GM19372 (cell line): ENCODE data around the gene ACTN2.

Experiments used
- ATAC-seq: cut with Tn5 transposase; IDR thresholded peaks from one replicate; pipeline ENCODE4 v1.9.1; 2021; ENCODE audit warnings: mild to moderate bottlenecking, low read depth, moderate library complexity; ENCODE audit not compliant: unreplicated experiment

Gene ACTN2

DNA sequence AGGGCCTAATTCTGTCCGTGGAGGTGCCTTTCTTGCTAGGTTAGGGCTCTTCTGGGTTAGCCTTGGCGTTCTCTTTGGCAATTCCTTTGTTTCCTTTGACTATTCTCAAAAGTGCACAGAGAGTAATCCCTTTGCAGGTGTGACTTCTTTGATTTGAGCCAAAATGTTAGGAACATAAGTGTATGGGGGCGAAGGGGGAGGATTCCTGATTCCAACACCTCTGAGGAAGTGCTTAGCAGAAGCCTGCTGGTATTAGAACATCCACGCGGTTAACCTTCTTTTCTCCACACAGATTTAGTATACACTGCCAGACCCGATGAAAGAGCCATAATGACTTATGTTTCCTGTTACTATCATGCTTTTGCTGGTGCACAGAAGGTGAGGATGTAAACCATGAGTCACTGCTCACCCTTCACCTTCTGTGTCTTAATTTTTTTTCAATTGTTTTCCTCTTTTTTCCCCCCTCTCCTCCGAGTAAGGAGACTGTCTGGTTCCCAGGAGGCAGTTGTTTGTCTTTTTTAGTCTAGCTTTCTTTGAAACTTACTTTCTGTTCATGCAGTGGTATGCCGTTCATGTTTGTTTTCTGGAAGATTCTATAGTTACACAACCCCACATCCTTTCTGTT lies 48.0 kb downstream of the ACTN2 start:
- ATAC-seq = no peak

DNA sequence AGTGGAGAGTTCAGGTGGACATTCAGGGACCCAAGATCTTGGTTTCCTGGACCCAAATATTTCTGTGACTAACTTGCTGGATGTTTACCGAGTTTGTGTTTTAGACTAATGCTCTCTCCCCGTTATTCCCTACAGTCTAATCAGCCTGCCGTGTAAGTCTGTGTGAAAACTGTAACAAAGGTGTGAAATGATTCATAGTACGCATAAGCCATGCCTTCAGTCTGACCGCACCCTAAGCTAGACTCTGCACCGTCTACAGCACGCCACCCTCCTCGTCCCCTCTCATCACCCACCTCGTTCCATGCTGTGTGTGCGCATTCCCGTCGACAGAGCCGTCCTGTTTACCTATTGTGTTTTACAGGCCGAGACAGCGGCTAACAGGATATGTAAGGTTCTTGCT lies 50.5 kb downstream of the ACTN2 start:
- ATAC-seq = no peak

DNA sequence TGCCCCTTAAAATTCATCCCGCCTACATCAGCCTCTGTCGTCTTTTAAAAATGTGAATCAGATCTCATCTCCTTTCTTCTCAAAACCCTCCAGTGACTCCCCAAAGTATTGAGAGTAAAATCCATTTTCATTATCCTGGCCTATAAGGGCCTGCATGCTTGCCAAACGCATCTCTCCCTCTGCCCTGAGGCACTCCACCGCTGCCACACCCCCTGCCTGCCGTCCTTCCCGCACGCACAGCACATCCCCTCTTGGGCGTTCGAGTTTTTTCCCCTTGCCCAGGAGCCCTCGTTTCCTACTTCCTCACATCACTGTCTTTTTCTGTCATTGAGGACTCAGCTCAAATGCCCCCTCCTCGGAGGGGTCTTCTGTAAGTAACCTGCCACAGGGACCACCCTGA lies 55.5 kb downstream of the ACTN2 start:
- no peak for ATAC-seq

DNA sequence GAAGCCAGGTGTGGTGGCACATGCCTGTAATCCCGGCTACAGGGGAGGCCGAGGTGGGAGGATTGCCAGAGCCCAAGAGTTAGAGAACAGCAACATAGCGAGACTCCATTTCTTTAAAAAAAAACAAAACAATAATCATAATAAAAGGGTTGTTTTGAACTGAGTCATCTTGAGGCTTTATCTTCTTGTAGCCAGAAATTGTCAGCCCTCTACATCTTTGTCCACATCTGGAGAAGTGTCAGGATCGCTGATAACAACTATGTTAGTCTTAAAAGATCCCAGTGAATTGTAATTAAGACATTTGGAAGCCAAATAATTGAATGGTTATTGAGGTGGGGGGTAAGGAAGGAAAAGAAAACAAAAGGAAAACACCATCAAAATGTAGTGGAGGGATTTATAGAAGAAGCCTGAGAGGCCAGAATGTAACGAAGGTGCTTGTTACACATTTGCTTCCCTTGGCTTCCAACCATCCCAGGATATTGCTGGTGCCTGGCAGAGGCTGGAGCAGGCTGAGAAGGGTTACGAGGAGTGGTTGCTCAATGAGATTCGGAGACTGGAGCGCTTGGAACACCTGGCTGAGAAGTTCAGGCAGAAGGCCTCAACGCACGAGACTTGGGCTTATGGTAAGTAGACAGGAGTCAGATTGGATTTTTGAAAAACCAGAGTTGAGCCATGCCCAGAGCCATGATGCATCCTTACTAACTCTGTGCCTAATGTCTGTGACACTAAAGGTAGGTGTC lies 56.3 kb downstream of the ACTN2 start:
- no peak for ATAC-seq

DNA sequence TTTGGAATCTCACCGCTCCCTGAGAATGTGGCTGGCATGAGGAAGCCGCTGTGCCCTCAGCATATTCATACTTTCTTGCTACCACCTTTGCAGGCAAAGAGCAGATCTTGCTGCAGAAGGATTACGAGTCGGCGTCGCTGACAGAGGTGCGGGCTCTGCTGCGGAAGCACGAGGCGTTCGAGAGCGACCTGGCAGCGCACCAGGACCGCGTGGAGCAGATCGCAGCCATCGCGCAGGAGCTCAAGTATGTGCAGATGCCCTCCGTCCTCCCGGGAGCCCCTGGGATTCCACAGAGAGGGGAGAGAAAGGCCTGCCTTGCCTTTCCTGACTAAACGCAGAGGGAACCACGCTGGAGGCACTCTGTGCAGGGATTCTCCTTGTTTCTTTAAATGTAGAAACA lies 58.2 kb downstream of the ACTN2 start:
- ATAC-seq = no peak

DNA sequence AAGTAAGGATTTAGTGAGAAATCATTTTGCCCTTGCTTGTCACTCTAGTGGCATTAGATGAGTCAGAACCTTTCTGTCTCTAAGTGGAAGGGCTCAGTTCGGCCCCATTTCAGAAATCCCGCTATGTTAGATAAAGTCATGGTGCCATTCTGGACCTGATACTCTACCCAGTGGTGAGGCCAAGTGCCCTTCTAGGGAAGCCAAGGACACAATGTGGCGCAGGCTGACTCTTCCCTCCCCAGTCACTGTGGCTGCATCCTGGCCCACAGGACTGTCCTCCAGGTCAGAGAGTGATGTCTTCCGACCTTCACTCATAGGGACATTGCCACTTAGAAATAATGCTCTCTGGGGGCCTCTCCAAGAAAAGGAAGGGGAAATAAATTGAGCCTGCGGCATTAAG lies 60.5 kb downstream of the ACTN2 start:
- ATAC-seq = no peak

DNA sequence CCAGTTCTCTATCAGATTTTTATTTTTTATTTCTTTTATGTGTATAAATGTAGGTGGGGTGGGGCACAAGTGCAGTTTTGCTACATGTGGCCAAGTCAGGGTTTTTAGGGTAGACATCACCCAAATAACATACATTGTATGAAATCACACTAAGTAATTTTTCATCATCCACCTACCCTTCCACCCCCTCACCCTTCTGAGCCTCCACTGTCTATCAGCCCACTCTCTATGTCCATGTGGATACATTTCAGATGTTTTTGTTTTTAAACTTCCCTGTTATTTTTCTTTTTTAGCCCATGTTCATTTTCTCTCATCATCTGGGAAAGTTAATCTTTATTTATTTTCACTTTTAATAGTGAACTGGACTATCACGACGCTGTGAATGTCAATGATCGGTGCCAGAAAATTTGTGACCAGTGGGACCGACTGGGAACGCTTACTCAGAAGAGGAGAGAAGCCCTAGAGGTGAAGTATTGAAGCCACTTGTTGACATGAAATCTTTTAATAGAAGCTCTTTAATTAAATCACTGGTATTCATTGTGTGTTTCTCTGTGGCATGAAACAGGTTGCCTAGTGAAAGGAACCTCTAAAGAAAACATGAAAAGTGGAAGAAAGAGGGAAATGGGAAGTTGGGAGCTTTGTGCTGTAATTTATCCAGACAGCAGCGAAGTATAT lies 61.1 kb downstream of the ACTN2 start:
- ATAC-seq = no peak

DNA sequence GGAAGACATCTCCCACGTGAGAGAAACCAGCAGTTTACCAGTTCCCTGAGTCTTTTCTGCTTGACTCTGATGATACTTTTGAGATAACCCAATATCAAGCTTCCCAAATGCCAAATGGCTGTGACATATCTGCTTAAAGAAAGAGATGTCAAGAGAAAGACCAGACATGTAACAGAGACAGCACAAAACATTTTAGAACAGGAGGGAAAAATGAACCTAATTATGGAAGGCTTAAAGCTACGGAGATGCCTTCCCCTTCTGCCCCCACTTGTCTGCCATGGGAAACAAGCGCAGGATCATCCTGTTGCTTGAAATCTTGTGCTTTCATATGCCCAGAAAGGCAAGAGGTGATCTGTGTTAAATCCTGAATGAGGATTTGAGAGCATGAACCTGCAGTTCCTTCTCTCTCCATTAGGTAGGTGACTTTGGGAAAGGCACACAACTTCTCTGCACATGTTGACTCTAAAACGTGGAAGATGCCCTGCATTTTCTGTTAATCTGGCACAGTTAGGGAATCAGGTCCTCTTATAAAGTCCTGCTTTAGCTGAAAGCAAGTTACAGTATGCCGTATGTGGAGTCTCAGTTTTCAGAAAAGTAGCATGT lies 62.1 kb downstream of the ACTN2 start:
- ATAC-seq = no peak

DNA sequence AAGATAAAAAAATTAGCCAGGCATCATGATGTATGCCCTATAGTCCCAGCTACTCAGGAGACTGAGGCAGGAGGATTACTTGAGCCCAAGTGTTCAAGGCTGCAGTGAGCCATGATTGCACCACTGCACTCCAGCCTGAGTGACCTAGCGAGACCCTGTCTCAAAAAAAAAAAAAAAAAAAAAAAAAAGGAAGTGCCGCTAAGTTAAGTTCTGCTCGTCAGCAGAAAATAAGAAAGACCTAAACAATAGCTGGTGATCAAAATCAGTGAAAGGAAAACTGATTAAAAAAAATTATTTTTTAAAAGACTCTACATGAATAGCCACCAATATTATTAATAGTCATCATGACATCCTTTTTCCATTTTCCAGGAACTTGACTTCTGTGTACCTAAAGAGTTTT lies 64.6 kb downstream of the ACTN2 start:
- ATAC-seq = no peak

DNA sequence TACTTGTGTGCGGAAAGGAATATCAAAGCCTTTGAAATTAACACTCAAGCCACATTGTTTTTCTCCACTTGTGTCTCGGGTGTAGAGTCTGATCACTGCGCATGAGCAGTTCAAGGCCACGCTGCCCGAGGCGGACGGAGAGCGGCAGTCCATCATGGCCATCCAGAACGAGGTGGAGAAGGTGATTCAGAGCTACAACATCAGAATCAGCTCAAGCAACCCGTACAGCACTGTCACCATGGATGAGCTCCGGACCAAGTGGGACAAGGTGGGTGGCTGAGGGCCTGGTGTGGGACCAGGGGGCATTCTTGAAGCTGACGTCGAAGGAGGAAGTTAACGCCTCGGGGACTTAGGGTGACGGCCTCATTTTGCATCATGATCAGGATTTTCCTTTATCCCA lies 65.1 kb downstream of the ACTN2 start:
- ATAC-seq = no peak

DNA sequence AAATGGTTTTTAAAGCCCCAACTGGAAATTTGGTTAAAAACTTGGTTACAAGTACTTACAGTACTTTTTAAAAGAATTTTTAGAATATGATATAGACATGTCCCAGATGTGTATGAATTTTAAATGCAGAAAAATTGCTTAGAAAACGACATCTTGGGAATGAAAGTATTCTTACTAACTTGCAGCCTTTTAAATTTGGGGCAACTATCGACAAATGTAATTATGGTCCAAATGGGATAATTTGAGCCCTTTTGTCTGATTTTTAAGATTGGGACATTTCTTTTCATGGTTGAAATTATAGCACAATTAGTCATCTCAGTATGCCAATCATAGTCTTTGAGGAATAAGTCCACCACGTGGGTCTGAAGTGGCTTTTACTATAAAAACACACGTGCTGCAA lies 65.6 kb downstream of the ACTN2 start:
- ATAC-seq = no peak

DNA sequence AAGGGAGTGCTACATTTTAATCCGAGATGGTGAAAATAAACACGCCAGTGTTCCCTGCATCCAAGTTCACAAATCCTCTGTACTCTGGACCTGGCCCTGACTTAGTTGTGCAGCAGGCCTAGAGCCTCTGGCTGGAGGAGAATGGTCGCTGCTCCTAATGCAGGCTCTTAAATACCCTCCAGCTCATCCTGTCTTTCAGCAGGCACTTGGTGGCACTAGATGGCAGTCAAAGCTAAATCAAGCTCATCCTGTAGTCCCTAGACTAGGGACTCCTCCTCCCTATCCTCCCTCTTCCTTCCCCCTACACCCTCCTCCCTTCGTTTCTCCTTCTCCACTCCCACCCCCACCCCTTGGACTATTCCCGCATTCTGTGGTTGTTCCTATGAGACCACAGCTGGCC lies 67.2 kb downstream of the ACTN2 start:
- no peak for ATAC-seq

DNA sequence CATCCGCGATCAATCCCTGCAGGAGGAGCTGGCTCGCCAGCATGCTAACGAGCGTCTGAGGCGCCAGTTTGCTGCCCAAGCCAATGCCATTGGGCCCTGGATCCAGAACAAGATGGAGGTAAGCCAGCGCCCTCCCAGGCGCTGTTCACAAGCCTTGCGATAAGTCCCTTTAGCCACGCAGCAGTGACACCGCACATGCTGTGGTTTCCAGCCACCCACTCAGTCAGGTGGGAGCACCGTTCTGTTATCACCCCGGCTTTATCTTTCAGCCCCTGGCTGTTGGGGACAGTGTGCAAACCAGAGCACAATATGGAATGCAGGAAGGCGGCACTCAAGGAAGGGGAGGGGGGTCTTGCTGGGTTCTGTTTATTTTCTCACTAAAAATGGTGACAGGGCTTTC lies 67.7 kb downstream of the ACTN2 start:
- ATAC-seq = no peak

DNA sequence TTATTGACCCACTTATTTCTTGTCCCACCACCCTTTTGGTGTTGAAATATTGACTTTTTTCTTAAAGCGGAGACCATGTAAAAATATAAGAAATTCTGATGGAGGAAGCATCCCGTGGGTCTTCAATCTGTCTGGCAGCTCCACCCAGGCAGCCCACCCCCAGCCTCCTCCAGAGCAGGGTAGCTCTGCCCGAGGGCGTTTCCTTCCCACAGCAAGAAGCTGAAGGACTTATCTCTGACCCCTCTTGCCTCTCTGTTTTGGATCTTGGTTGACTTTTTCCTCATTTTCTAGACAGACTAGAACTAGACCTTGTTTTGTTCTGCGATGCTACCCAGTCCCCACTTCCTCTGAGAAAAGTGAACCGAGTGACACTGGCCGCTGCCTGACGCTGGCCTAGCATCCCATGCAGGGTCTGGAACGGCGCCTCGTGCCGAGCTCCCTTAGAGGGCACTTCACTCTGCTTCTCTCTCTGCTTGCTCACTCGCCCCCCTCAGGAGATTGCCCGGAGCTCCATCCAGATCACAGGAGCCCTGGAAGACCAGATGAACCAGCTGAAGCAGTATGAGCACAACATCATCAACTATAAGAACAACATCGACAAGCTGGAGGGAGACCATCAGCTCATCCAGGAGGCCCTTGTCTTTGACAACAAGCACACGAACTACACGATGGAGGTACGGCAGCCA lies 68.4 kb downstream of the ACTN2 start:
- no peak for ATAC-seq

DNA sequence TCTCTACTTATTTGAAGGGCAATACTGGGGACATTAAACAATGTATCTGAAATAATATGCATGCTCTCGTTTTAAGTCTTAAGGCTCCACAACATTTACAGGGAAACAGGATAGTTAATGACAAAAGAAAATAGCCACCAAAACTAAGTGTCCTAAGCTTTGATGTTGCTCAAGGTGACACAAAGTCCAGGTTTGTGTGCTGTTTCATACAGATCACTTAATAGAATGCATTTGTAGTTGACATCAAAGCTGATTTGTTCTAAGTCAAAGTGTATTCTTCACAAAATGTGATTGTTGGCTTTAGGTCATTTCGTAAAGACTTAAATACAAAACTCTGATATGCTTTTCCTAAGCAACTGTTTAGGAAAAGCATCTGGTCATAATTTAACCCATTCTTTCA lies 71.3 kb downstream of the ACTN2 start:
- ATAC-seq = no peak

DNA sequence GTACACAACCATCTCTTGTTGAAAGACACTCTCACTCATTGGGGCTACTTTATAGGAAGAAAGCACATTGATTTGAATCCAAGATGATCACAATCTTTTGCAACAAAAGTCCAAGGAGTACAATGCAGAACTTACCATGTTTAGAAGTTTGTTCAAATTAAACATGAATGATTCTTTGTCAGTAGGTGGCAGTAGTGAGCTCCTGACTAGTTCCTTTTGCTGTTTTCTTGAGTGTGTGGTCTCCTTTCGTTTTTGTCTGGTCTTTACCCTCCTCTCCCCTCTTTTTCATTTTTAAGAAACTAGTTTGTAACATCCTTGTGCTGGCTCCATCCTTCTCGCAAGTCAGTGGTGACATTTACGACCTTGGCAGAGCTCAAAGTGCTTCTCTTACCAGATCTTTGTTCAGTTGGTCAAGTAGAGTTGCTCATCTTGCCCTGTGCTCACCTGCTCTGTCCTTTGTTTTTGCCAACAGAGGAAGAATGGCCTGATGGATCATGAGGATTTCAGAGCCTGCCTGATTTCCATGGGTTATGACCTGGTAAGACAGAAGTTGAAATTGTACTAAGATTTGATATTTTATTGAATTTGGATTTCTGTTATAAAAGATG lies 73.1 kb downstream of the ACTN2 start:
- no peak for ATAC-seq

DNA sequence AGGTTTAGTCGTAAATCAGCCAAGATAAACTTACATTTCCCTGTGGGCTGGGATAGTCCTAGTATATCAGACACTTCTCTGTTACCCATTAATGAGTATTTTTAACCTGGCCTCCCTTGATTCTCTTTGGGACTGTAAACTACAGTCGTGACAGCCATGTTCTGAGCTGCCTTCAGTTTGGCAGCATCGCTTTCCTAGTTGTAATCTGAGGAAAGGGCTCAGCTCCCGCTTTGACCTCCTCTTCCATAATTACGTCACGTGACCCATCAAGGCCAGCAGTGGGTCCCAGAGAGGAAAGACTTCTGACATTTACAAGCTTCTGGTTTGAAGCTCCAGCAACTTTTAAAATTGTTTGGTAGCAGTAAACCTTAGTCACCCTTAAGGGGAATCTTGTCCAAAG lies 74.2 kb downstream of the ACTN2 start:
- ATAC-seq = no peak

DNA sequence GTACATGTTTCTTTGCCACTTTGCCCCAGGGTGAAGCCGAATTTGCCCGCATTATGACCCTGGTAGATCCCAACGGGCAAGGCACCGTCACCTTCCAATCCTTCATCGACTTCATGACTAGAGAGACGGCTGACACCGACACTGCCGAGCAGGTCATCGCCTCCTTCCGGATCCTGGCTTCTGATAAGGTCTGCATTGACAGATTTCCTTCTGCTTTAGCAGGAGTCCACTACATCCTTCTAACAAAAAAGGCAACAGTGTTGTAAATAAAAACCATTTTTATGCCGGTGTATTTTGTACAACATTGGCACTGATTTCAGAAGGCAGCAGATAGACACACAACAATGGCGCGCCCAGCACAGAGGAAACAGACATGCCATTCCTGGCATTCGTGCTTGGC lies 74.7 kb downstream of the ACTN2 start:
- ATAC-seq = no peak

DNA sequence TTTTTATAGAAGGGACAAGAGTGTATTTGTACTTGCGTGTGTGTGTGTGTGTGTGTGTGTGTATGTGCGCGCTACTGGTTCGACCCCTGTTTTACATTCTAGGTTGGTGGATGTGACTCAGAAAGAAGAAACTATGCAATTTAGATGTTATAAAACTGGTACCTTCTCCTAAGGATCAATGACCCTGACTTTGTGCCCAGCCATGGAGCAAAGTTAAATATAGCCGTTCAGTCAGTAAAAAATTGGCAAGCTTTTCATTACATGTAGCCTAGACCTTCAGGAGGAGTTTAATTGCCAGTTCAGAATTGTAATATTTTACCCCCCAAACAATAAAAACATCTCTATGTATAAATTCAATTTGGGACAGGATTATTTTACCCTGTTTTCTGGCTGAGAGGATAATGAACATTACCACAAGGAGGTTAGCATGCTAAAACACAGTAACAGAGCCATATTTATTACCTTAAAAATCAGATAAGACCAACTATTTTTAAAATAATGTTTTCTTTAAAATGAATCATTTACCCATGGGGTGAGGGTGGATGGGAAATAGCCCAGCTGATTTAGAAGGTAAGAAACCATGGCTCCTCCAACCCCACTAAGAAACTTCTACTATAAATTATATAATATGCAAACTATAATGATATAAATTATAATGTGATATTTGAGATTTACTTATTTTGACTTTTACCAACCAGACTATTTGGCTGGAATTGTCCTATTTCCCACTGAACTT lies 75.3 kb downstream of the ACTN2 start:
- no peak for ATAC-seq

DNA sequence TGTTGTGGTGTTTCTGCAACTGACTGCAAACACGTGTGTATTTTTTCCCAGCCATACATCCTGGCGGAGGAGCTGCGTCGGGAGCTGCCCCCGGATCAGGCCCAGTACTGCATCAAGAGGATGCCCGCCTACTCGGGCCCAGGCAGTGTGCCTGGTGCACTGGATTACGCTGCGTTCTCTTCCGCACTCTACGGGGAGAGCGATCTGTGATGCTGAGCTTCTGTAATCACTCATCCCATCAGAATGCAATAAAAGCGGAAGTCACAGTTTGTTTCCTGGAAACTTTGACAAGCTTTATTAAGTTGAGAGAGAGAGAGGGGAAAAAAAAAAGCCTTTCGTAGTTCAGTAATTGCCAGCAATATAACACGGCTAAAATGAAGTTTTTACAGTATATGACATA lies 76.1 kb downstream of the ACTN2 start:
- no peak for ATAC-seq
